SKM-1 treated with dmso at 0.1 percent for 144 hours (cell line): ENCODE measurements around the gene RIMS4.
"Not testable (repeated sequence)": the region's sequence is repeated elsewhere in the genome, so short reads cannot be mapped to it uniquely, and the experiment has no call there.

ENCODE experiments used
- DNase-seq: peaks from one replicate; lab custom pipeline; 2025; ENCODE audit not compliant: unreplicated experiment; lab: John Stamatoyannopoulos, UW

Gene RIMS4

DNA sequence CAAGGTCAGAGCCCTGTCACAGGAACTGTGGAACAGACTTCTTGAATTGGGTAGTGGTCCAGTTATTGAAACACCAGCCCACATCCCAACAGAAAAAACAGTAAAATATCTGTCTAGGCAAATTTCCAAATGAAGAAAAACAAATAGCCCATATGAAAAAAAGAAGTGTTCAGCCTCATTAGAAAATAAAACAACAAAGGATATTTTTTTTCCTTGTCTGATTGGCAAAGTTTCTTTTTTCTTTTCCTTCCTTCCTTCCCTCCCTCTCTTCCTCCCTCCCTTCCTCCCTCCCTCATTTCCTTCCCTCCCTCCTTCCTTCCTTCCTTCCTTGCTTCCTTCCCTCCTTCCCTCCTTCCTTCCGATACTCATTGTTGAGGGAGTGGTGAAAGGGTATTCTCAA is 20.6 kb upstream of the RIMS4 start:
- DNase-seq, result no peak

DNA sequence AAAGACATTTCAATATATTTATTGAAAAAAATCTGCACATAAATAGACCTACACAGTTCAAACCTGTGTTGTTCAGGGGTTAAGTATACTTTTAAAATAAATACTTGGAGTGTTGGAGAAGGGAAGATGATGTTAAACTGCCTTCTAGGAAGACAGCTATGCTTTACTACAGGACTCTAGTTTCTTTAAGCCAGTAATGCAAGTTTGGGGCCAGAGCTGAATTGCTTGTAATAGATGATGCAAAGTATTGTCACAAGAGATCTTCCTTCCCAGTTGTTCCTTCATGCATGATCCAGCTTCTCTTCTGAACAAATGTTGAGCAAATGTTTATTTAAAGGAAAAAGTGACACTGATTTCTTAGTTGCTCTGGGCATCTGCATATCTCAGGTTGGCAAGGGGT is 20.2 kb upstream of the RIMS4 start:
- no peak for DNase-seq

DNA sequence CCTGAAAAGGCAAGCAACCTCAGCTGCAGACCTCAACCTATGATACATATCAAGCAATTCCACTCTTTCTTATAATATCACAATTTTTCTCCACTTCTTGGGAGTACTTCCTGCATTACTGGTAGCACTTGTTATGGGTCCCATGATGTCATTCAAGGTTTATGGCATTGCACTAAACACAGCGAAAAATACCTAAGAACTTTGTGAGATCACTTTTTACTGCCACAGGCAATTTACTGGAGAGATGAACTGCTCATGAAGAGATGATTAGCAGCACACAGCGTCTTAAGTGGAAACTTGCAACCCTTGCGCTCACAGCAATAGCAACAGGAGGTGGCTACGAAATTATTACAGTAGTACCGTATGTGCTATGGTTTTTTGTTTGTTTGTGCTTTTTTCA is 19.3 kb upstream of the RIMS4 start:
- no peak for DNase-seq

DNA sequence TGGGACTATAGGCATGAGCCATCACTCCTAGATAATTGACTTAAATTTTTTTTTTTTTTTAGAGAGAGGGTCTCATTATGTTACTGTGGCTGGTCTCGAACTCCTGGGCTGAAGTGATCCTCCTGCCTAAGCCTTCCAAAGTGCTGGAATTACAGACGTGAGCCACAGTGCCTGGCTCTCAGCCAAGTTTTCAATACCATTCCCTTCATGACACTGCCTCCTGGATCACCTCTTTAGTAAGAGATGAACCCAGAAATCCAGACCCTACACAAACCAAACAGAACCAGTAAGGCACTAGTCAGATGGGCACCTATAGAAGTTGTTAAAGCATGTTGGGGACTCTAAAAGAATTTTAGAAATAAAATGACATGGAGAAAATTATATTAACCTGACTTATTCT is 18.3 kb upstream of the RIMS4 start:
- no peak for DNase-seq

DNA sequence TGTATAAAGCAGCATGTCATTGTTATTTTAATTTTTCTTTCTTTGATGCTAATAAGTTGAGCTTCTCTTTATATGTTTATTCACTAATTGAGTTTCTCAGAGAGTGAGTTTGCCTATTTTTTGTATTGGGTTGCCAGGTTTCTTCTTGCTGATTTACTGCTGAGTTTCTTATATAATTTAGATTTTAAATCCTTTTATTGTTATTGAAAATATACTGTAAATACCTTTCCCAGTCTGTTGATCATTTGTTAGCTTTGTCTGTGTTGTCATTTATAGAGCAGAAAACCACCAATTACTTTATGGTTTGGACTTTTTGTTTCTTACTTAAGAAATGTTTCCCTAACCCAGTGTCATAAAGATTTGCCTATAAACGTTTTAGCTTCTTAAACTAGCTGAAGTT is 17.1 kb upstream of the RIMS4 start:
- no peak for DNase-seq

DNA sequence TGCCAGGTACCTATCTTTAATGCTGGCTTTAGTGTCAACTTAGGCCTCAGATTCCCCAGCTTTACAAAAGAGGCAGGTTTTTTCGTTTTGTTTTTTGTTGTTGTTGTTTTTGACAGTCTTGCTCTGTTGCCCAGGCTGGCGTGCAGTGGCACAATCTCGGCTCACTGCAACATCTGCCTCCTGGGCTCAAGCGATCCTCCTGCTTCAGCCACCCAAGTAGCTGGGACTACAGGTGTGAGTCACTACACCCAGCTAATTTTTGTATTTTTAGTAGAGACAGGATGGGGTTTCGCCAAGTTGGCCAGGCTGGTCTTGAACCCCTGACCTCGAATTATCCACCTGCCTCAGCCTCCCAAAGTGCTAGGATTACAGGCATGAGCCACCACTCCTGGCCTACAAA is 11.2 kb upstream of the RIMS4 start:
- not testable (repeated sequence) for DNase-seq

DNA sequence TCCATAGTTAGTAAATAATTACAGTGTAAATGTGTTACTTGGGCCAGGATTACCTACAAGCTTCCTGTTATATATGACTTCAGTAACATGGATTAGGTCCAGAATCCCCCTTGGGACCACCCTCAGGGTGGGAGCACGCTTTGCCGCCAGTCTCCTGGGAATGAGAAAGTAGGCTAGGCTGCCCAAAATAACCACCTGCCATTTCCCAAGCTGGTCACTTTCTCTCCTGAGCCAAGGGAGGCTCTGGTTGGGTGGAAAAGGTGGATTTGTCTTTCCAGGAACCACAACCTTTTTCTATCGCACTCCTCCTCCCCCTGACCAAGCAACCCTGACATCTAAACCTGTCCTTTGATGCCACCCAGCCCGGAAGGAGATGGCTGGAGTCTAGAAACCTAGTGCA is 9.6 kb upstream of the RIMS4 start:
- DNase-seq, result no peak

DNA sequence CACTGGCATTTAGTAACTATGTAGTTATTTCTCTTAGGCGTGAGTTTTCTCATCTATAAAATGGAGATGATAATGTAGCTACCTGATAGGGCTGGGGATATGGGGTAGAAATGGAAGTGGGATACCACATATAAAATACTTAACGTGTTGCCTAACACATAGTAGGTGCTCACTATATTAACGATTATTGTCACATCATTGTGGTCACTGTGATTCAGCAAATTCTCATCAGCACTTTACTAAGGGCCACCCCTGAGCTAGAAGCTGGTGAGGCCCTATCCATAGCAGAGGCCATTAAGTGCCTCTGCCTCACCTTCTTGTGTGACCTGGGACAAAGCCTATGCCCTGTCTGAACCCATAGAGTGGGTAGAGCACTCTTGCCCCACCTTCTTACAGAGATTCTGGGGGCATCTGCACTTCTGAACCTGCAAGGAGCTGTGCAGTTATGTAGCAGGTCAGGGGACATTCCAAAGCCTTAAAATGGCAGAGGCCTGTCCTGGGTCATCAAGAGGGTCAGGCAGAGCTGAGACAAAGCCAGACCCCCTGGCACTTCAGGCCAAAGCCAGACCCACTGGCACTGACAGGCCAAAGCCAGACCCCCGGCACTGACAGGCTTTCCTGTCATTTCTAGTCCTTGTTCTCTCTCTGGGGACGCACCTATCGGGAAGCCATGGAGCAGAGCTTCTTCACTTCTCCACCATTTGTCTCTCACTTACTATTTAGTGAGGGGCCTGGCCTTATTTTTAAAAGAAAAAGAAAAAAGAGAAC is 7.0 kb upstream of the RIMS4 start:
- no peak for DNase-seq

DNA sequence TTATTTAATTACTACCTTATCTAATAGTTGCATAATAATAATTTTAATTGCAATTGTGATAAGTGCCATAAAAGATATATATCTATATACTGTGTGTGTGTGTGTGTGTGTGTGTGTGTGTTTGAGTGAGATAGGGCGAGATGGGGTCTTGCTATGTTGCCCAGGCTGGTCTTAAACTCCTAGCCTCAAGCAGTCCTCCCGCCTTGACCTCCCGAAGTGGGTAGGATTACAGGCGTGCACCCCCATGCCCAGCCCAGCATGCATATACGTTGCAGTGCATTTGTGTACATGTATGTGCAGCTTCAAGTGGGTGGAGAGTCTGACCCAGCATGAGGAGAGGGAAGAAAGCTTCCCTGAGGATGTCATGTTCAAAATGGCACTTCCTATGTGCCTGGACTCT is 4.6 kb upstream of the RIMS4 start:
- DNase-seq, result no peak

DNA sequence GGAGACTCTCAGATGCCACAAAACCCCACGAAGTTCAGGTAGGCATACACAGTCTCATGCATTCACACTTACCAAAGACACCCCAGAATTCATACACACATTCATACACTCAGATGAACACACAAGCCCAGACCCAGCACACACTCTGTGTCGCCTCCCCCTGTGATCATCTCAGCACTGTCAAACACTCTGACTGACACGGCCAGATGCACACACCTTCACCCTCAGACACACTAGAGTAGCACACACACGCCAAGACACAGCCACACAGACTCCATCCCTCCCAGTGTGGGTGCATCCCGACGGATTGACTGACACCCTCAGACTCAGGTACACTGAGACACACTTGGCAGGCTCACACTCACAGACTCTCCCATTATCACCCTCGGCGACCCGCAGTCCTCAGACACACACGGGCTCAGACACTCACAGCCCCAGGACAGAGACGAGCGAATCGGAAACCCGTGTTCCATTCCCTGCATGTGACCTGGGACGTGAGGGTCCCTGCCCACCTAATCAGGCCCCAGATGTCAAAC is 872 bp upstream of the RIMS4 start:
- no peak for DNase-seq

DNA sequence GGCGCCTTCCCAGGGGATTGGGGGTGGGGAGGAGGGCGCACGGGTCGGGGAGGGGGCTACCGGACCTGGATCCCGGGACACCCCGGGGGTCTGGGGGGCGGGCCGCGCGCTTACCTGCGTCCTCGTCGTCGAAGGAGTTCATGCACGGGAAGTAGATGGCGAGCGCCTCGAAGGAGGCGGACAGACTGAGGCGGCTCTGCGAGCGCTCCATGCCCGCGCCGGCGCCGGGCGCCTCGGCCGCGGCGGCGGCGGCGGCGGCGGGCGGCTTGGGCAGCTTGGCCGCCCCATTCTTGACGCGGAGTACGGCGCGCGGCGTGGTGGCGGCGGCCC is 320 bp downstream of the RIMS4 start:
- no peak for DNase-seq

DNA sequence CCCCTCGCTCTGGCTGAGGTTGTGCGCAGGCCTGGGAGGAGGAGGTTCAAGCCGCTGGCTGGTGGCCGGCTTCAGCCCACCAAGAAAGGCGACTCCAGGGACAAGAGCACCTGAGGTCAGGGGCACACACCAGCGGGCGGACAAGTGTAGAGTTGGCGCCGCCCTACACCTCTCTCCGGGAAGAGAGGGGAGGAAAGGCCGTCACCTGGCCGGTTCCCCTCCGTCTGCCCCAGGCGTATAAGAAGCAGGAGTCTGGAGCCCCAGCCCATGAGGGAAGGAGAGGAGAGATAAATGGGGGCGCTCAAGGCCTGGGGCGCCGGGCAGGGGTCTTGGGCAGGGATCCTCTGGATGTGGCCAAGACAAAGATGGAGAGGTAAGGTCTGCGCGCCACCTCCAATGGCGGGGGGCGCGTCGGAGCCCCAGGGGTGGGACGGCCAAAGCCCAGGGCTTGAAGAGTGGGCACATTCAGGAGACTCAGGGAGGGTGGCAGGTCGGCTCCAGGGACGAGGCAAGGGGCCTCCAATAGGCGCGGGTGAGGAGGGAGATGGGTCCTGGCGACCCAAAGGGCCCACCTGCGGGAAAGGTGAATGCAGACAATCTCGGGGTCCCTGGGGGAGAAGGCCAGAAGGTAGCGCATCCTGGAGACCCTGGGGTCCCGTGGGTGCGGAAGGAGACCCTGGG is 826 bp downstream of the RIMS4 start:
- DNase-seq, result no peak

DNA sequence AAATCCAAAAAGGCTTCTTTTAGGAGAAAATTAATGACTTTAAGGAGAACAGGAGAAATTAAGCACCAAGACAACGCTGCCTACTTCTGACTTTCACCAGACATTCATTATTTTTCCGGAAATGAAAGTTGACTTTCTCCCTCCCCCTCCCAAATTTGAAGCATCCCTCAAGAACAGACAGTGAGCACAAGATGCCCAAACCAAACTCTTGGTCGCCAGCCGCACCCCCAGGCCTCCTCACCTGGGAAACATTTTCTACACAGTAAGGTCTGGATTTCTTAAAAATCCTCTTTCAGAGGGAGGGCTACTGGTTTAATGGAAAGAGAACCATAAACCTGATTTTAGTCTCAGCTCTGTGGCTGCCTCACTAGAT is 2.7 kb downstream of the RIMS4 start:
- DNase-seq, result no peak

DNA sequence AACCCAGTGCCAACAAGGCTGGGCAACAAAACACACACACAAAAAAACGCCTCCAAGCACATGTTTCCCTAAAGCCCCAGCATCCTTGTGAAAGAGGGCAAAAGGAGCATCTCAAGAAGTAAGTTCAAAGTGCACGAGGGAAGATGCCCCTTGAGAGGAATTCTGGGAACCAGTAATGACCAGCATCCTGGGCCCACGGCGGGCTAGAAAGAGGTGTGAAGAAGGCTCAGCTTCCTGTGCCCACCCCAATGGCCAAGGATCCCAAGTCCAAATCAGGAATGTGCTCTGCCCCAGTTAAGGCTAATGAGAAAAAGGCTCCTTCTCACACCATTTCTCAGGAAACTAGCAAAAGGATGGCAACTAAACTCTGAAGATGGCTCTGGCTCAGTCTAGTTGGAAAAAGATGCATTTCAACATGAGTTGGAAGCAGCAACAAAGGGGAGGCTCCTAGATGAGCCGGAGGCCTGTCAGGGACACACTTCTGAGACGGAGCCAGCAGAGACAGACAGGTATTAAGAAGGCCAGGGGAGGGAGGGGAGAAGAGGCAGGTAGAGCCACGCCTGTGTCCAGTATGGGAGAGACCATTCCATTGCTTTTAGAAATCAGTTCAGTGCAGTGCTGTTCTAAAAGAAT is 3.2 kb downstream of the RIMS4 start:
- no peak for DNase-seq

DNA sequence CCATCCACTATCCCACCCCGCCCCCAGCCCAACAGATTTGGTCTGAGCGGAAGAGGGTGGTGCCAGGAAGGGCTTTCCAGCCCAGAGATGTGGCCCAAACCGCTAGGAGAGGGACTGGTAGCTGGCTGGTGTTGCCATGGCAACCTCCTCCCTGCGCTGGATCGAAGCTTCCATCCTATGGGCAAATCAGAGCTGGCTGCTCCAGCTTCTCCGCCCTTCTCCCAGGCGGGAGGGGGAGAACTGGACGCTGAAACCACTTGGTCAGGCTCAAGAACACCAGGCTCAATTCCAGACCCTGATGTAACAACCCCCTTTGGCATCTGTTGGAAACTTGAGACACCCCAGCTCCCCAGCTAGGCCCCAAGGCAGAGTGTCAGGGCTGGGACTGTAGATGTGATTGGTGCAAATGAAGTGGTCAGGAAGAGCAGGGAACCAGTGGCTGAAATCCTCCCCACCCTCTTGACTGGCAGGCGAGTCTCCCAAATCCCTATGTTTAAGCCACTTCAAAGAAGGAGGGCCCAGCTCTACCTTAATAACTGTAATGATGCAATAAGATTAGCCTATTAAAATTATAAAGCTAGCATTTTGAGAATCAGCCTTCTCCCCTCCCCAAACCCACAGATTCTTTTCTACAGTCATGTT is 4.2 kb downstream of the RIMS4 start:
- no peak for DNase-seq

DNA sequence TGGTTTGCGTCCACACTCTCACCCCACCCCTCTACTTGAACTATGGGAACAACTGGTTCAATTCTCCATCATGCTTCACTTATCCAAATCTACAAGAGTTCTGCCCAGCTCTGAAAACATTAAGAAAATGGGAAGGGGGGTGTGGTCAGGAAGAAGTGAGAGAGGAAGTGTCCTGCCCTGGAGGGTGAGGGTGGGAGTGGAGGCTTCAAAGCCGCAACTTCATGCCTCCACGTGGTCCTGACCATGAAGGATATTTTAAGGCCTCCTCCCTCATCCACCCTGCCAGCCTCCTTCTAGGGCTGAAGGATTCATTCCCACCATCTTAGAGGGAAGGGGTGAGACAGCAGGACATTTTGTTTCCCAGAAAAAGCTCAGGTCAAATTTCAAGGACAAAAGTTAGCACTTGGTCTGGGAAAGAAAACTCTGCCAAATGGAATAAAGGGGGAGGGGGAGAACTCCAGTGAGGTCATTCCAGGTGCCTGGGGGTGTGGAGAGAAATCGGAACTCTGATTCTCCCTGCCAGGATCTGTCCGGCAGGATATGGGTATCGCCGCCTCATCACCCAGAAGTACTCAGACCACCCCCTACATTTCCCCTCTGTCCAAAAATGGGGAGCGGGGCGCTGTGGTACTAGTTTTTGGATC is 4.9 kb downstream of the RIMS4 start:
- no peak for DNase-seq

DNA sequence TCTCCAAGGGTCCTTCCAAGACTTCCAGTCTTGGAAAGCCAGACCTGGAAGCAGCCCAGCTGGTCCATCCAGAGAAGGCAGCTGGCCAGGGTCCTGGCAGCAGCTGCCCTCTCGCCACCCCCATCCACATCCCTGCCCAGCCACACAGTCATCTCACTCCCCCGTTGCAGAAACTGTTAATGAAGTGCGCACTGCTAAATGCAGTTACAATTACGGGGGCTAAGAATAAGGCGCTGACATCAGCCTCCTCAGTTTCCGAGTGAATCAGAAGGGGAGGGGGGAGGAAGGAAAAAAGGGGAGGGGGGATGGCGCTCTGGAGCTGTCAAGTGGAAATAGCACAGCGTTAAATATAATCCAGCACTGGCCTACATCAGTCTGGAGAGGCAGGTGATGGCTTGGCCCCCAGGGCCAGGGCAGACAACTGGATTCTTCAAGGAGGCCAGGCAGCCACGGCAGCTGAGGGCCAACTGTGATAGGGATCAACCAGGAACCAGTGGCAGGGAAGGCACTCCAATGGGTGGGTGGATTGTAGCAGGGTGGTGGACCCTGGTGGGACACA is 6.9 kb downstream of the RIMS4 start:
- no peak for DNase-seq

DNA sequence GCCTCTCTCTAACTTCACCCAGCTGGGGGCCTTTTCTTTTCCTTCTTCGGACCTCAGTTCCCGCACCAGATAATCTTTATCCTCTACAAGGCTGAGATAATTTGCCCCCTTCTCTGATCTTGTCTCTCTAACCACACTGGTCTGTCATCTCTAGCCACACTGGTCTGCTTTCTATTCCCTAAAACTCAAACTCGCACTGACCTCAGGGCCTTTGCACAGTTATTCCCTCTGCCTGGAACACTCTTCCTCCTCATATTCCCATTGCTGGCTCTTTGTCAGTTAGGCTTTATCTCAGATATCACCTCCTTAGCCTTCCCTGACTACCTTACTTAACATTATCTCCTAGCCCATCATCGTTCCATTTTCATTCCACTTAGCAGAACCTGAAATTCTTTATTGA is 7.6 kb downstream of the RIMS4 start:
- no peak for DNase-seq

DNA sequence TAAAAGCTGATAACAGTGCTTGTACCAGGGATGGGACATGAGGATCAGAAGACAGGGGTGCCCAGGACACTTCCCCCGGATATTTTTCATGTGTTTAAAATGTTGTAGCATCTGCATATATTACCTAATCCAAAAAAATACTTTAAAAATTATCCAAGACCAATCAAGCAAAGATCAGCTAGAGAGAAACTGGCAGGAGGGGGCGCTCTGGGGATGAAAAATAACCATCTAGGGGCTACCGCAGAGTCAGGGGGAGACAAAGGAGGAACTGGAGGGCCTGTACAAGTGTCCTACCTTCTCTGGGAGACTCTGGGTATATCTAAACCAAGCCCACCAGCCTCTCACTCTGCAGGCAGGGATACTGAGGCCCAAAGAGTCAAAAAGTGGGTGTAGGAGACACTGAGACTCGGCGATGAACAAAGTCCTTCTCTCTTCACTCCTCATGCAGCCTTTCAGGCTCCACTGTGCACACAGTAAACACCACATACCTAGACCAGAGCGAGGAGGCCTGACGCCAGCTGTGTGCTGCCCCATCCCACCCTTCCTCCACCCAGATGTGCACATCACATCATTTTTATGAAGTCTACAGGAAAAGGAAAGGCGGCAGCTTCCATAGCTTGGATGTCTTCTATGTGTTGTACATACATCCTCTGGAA is 9.8 kb downstream of the RIMS4 start:
- no peak for DNase-seq

DNA sequence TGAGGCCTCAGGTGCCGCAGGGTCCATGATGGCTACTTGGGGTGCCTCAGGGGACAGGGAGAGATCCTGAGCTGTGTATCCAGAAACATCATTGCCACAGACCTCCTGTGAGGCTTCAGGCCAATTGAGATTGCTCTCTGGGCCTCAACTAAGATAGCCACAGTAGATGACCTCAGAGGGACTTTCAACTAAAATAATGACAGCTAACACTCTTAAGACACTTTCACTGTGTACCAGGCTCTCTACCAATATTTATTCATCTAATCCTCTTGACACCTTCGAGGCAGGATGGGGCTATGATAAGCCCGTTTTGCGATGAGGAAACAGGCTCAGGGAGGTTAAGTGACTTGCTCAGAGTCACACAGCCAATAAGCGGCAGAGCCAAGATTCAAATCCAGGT is 10.7 kb downstream of the RIMS4 start:
- no peak for DNase-seq
